ENCODE results near the gene DMAP1.

- TF ChIP-seq CREB1 (CRISPR knock-in tag; IDR thresholded peaks at IDR 0.05; ENCODE audit: low read depth) (no peak), CTCF (conservative IDR thresholded peaks at IDR 0.05; ENCODE audit: low read depth in 2 of 2) (no peak), STAT1 (IDR thresholded peaks at IDR 0.05; ENCODE audit: unreplicated experiment) (no peak), POLR2AphosphoS5 (IDR thresholded peaks at IDR 0.05; ENCODE audit: low read depth) (no peak), JUNB (IDR thresholded peaks at IDR 0.05; ENCODE audit: unreplicated experiment) (no peak), REST (IDR thresholded peaks at IDR 0.05; ENCODE audit: unreplicated experiment) (no peak), EZH2phosphoT487 (IDR thresholded peaks at IDR 0.05; ENCODE audit: unreplicated experiment) (no peak), EZH2 (IDR thresholded peaks at IDR 0.05; ENCODE audit: low read depth, unreplicated experiment) (no peak), ETS1 (IDR thresholded peaks at IDR 0.05) (no peak), ZNF331 (CRISPR knock-in tag; IDR thresholded peaks at IDR 0.05; ENCODE audit: low read depth) (no peak), ZNF462 (CRISPR knock-in tag; IDR thresholded peaks at IDR 0.05) (no peak)
Observed at GRCh38 chr1:44242746-44243145, 29.5 kb downstream of the DMAP1 start.

Measured in GM23338 (cell line).